ENCODE measurements around the gene FNDC8. TPM values are rescaled to one million over a fixed set of nuclear protein-coding genes. Genes with fewer than 3 reads are reported as not detected.

FNDC8 gene
- total RNA-seq, 1 donor from 2014 or later: not detected

DNA sequence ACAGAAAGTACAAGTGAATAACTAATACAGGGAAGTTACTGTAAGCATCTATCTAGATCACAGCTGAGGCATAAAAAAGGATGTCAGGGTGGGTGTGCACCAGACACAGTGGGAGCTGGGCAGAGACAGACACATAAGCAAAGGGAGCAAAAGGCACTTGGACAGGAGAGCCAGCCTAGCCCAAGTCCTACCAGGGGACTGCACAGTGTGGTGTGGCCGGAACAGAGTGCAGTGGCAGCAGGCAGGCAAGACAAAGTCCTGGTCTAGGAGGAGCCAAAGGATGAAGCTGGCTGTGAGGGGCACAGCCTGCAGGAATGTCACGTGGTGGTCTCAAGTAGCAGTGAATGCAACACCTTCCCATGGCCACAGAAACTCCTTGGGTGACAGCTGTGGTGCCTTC is 23.6 kb upstream of the FNDC8 start:
- intact Hi-C loops (cut with DNase I): no loop called here
- no peak for DNase-seq
- H3K4me3 ChIP-seq: no peak overlapping the region
- TF ChIP-seq, protein P1, sequence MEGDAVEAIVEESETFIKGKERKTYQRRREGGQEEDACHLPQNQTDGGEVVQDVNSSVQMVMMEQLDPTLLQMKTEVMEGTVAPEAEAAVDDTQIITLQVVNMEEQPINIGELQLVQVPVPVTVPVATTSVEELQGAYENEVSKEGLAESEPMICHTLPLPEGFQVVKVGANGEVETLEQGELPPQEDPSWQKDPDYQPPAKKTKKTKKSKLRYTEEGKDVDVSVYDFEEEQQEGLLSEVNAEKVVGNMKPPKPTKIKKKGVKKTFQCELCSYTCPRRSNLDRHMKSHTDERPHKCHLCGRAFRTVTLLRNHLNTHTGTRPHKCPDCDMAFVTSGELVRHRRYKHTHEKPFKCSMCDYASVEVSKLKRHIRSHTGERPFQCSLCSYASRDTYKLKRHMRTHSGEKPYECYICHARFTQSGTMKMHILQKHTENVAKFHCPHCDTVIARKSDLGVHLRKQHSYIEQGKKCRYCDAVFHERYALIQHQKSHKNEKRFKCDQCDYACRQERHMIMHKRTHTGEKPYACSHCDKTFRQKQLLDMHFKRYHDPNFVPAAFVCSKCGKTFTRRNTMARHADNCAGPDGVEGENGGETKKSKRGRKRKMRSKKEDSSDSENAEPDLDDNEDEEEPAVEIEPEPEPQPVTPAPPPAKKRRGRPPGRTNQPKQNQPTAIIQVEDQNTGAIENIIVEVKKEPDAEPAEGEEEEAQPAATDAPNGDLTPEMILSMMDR (IDR thresholded peaks at IDR 0.05): no peak
- peaks cover 40% of the 10 kb centered on the region for H3K36me3 ChIP-seq
- H3K4me1 ChIP-seq: no peaks in the 10 kb centered on the region
- no peak overlapping the region for H3K27ac ChIP-seq
- no peak for ATAC-seq
- H3K27me3 ChIP-seq (ENCODE audit: low read depth): no peaks in the 10 kb centered on the region
- H3K9me3 ChIP-seq: no peaks in the 10 kb centered on the region

- peaks cover 54% of the 10 kb centered on the region for H3K36me3 ChIP-seq
Measured at GRCh38 chr17:35099908-35100307, 21.5 kb upstream of the FNDC8 start.

DNA sequence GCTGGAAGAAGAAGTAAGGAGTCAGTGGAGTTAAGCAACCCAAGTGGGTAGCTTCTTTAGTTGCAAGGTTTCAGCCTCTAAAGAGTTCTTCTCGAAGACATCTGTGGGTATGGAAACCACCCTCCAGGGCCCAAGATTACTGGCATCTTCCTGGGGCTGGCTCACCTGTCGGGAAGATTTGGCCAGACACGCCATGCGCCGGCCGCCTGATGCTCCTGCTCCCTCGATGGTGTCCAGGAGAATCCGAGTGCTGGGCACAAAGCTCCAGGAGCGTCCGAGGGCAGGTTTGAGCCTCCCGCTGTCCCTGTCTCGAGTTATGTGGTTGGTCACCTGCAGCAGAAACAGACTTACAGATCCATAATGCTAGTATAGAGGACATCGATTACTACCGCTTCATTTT is 20.4 kb upstream of the FNDC8 start:
- H3K9me3 ChIP-seq: no peaks in the 10 kb centered on the region
- ATAC-seq (no peak), DNase-seq (no peak)
- no peaks in the 10 kb centered on the region for H3K27me3 ChIP-seq (ENCODE audit: low read depth)
- H3K27ac ChIP-seq: no peak overlapping the region
- H3K4me1 ChIP-seq: no peaks in the 10 kb centered on the region
- TF ChIP-seq, protein P1 (IDR thresholded peaks at IDR 0.05): no peak
- H3K4me3 ChIP-seq: no peak overlapping the region
- intact Hi-C loops (cut with DNase I): no loop called here
- peaks cover 65% of the 10 kb centered on the region for H3K36me3 ChIP-seq

More at GRCh38 chr17:35099908-35100307, 21.5 kb upstream of the FNDC8 start:
- Histone ChIP-seq H3K4me3 (no peak overlapping the region), H3K27me3 (ENCODE audit: low read depth) (no peaks in the 10 kb centered on the region), H3K9me3 (no peaks in the 10 kb centered on the region), H3K4me1 (no peaks in the 10 kb centered on the region), H3K27ac (no peak overlapping the region)
- ATAC-seq (no peak), DNase-seq (no peak)
- intact Hi-C loops (cut with DNase I): no loop called here
- TF ChIP-seq, protein P1 (IDR thresholded peaks at IDR 0.05): no peak

- intact Hi-C loops (cut with DNase I): no loop called here
- H3K36me3 ChIP-seq: peaks cover 68% of the 10 kb centered on the region
Measured at GRCh38 chr17:35101725-35102124, 19.7 kb upstream of the FNDC8 start.

DNA sequence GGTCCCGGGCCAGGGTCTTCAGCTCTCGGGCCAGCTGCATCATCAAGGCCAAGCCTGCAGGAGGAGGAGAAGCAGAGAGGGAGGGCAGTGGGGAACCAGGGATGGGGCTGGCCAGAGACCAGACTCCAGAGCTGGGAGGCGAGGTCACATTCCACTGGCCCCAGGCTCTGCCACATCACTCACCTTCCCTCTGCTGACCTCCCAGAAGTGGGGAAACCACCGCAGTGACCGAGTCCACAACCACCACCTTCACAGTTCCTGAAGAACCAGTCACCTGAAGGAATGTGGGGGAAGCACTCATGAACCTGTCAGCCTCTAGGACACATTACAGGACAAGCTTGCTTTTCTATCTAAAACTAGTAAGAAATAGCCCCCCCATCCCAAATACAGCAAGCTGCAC is 18.1 kb upstream of the FNDC8 start:
- Histone ChIP-seq H3K4me1 (no peaks in the 10 kb centered on the region), H3K27ac (no peak overlapping the region), H3K36me3 (peaks cover 68% of the 10 kb centered on the region), H3K9me3 (no peaks in the 10 kb centered on the region), H3K4me3 (no peak overlapping the region), H3K27me3 (ENCODE audit: low read depth) (no peaks in the 10 kb centered on the region)
- intact Hi-C loops (cut with DNase I): no loop called here
- DNase-seq: no peak
- TF ChIP-seq, protein P1 (IDR thresholded peaks at IDR 0.05): no peak
- no peak for ATAC-seq

More at GRCh38 chr17:35101725-35102124, 19.7 kb upstream of the FNDC8 start:
- H3K27me3 ChIP-seq (ENCODE audit: low read depth): no peaks in the 10 kb centered on the region
- TF ChIP-seq, protein P1 (IDR thresholded peaks at IDR 0.05): no peak
- H3K9me3 ChIP-seq: no peaks in the 10 kb centered on the region
- H3K4me1 ChIP-seq: no peaks in the 10 kb centered on the region
- ATAC-seq (no peak), DNase-seq (no peak)
- H3K27ac ChIP-seq: no peak overlapping the region
- no peak overlapping the region for H3K4me3 ChIP-seq
